ENCODE measurements around the gene RABL6. TPM values are rescaled to one million over a fixed set of nuclear protein-coding genes. Genes with fewer than 3 reads are reported as not detected.
A peak's percentile ranks its signal among the peaks of the same experiment; 100 is the strongest.
"Not testable (repeated sequence)": the region's sequence is repeated elsewhere in the genome, so short reads cannot be mapped to it uniquely, and the experiment has no call there.

RABL6 gene
- 10 to 100 TPM; 61.6 to 71.4 TPM for total RNA-seq
- long read RNA-seq, partial matches to known transcripts, result 1 of 2 reads
- long read RNA-seq, other reads (novel, unspliced or antisense), result 1 of 2 reads

GRCh38 chr9:136807281-136808074 is at the start of gene RABL6:
Gene RABL6 (plus strand): TSS chr9:136807948. CDS start chr9:136808197, 249 bp downstream.
- intact Hi-C loops (cut with DNase I), result no loop called here
- ATAC-seq, result peak; percentile 92 to 95
- DNase-seq, result peak; percentile 85

- ATAC-seq, result no peak
- intact Hi-C loops (cut with DNase I), result no loop called here
- DNase-seq, result no peak
Observed at GRCh38 chr9:136759001-136759400, 48.7 kb upstream of the RABL6 start.

- DNase-seq, result no peak
- no peak for ATAC-seq
- intact Hi-C loops (cut with DNase I), result no loop called here
Observed at GRCh38 chr9:136759436-136760325, 48.1 kb upstream of the RABL6 start.

GRCh38 chr9:136760424-136760823 is 47.3 kb upstream of the RABL6 start:
- DNase-seq (no peak), ATAC-seq (no peak)
- intact Hi-C loops (cut with DNase I), result no loop called here

GRCh38 chr9:136760834-136761544 is 46.8 kb upstream of the RABL6 start:
- DNase-seq (peak; percentile 61), ATAC-seq (peak; percentile 39 to 45)

GRCh38 chr9:136761545-136761981 is 46.2 kb upstream of the RABL6 start:
- ATAC-seq, result no peak
- intact Hi-C loops (cut with DNase I), result no loop called here
- no peak for DNase-seq

More at GRCh38 chr9:136760834-136761544, 46.8 kb upstream of the RABL6 start:
- intact Hi-C loops (cut with DNase I), result not testable (repeated sequence)

GRCh38 chr9:136762221-136762691 is 45.5 kb upstream of the RABL6 start:
- intact Hi-C loops (cut with DNase I), result no loop called here
- ATAC-seq (no peak), DNase-seq (no peak)

GRCh38 chr9:136762915-136763648 is 44.7 kb upstream of the RABL6 start:
- ATAC-seq (peak; percentile 8 to 60), DNase-seq (peak; percentile 71)
- intact Hi-C loops (cut with DNase I), result no loop called here

- intact Hi-C loops (cut with DNase I), result no loop called here
- ATAC-seq, result no peak
- DNase-seq, result no peak
Observed at GRCh38 chr9:136763649-136764035, 44.1 kb upstream of the RABL6 start.

GRCh38 chr9:136764301-136764891 is 43.4 kb upstream of the RABL6 start, which contains the start of gene LCN15:
Gene LCN15 (minus strand): TSS chr9:136764518. CDS start chr9:136764488, 30 bp downstream.
- intact Hi-C loops (cut with DNase I), result no loop called here
- DNase-seq (no peak), ATAC-seq (no peak)

- ATAC-seq, result peak in 1 of 2 donors; percentile 53
- intact Hi-C loops (cut with DNase I), result no loop called here
- peak; percentile 69 for DNase-seq
Observed at GRCh38 chr9:136765041-136765440, 42.7 kb upstream of the RABL6 start.

GRCh38 chr9:136765745-136766409 is 41.9 kb upstream of the RABL6 start:
- intact Hi-C loops (cut with DNase I); ATAC-seq; DNase-seq: not testable (repeated sequence)

GRCh38 chr9:136766410-136767120 is 41.2 kb upstream of the RABL6 start:
- DNase-seq, result peak; percentile 69
- ATAC-seq; intact Hi-C loops (cut with DNase I): not testable (repeated sequence)

GRCh38 chr9:136769710-136770191 is 38.0 kb upstream of the RABL6 start:
- intact Hi-C loops (cut with DNase I), result no loop called here
- ATAC-seq (peak; percentile 26 to 68), DNase-seq (no peak)

- intact Hi-C loops (cut with DNase I), result no loop called here
- ATAC-seq (no peak), DNase-seq (no peak)
Observed at GRCh38 chr9:136771907-136772415, 35.8 kb upstream of the RABL6 start.

GRCh38 chr9:136773386-136774044 is 34.2 kb upstream of the RABL6 start:
- intact Hi-C loops (cut with DNase I), result no loop called here
- ATAC-seq (peak in 1 of 2 donors; percentile 70), DNase-seq (no peak)
